Astrocyte of the spinal cord (primary cell): Measurements from ENCODE around the gene INO80C.

Experiments used
- DNase-seq: peaks from one replicate; pipeline ENCODE4 v3.0.0; 2011; ENCODE audit warnings: low read depth, low spot score
- H3K4me3 ChIP-seq: 2 replicates; pipeline ENCODE4 v1.5.1; 2011; ENCODE audit warnings: low read depth, mild to moderate bottlenecking, low read length, moderate library complexity
- in situ Hi-C: cut with HindIII; loops from 2 replicates; pipeline ENCODE4 v1.10.0; 2017; ENCODE audit warnings: low sequenced_read_pairs
- TF ChIP-seq, protein P1 (sequence below): IDR thresholded peaks from 2 replicates; pipeline ENCODE4 v1.5.1; 2012; ENCODE audit warnings: low read depth, mild to moderate bottlenecking, low read length, inconsistent platforms

INO80C gene

DNA sequence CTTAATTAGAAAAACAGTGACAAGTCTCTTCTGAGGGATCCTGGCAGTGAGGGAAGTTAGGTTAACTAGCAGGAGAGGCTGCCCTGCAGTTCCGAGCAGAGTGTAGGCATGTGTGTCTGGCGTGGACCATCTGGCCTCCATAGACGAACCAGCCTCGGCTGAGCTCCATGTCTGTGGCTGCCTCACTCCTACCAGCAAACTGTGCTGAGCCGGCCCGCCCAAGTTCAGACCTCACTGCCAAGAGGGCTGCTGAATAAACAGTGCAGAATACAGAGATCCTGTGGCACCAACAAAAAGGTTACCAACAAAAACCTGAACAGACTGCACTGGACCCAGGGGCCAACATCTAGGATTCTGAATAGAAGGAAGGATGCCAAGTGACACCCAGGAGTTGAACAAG lies 27.3 kb downstream of the INO80C start:
- TF ChIP-seq, protein P1, sequence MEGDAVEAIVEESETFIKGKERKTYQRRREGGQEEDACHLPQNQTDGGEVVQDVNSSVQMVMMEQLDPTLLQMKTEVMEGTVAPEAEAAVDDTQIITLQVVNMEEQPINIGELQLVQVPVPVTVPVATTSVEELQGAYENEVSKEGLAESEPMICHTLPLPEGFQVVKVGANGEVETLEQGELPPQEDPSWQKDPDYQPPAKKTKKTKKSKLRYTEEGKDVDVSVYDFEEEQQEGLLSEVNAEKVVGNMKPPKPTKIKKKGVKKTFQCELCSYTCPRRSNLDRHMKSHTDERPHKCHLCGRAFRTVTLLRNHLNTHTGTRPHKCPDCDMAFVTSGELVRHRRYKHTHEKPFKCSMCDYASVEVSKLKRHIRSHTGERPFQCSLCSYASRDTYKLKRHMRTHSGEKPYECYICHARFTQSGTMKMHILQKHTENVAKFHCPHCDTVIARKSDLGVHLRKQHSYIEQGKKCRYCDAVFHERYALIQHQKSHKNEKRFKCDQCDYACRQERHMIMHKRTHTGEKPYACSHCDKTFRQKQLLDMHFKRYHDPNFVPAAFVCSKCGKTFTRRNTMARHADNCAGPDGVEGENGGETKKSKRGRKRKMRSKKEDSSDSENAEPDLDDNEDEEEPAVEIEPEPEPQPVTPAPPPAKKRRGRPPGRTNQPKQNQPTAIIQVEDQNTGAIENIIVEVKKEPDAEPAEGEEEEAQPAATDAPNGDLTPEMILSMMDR = no peak
- H3K4me3 ChIP-seq = no peak overlapping the region
- in situ Hi-C loops = no loop called here
- DNase-seq = no peak

DNA sequence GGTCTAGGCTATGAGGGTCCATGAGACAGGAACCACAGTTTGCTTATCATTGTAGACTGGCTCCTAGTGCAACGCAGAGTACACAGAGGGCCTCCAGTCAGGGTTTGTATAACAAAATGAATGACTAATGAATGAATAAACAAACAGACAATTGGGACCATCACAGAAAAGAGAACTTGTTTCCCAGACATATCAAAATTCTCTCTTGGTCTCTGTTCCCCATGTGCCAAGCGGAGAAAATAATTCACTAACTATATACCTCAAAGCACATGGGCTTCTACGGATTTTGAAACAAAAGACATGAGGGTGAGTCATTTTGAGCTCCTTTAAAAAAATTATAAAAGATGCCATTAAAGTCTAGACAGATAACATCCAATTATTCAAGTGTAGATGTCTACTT lies 28.0 kb downstream of the INO80C start:
- DNase-seq = no peak
- in situ Hi-C loops = no loop called here

DNA sequence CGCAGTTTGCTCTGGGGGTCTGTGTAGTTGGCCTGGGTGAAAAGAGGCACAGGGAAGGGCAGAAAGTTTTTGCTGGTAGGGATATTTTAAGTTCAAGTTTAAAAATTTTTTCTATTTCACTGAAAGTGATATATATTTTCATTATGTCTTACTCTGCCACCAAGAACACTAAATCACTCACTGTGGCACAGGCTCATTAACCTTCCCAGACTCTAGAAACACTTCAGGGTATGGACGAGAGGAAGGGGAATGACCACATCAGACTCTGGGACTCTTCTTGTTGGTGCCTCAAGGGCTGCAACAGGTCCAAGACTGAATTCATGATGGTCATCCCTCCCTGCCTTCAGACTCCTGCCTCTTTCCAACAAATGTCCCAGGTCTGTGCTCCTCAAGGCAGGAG lies 29.0 kb downstream of the INO80C start:
- H3K4me3 ChIP-seq = no peak overlapping the region
- DNase-seq = no peak
- in situ Hi-C loops = no loop called here
- TF ChIP-seq, protein P1 = no peak

More for the DNA sequence above, 28.0 kb downstream of the INO80C start:
- no peak overlapping the region for H3K4me3 ChIP-seq
- TF ChIP-seq, protein P1 = no peak

DNA sequence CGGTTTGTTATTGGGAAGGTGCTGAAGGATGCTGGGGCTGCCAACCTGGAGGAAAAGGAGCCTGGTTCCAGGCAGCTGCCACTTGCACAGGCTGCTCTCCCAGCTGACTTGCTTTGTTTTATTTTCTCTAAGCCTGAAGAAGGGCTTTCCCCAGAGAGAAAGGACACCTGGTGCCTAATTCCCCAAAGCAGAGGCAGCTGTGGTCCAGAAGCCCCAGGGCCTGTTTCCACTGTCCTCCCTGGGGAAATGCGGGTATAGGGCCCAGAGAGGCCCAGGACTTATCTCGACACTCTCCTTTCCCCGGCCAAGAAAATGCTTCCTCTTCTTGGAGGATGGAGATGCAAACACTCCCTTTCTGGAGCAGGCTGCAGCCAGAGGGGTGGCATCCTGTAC lies 30.1 kb downstream of the INO80C start:
- TF ChIP-seq, protein P1 = no peak
- H3K4me3 ChIP-seq = no peak overlapping the region
- no peak for DNase-seq
- in situ Hi-C loops = no loop called here

DNA sequence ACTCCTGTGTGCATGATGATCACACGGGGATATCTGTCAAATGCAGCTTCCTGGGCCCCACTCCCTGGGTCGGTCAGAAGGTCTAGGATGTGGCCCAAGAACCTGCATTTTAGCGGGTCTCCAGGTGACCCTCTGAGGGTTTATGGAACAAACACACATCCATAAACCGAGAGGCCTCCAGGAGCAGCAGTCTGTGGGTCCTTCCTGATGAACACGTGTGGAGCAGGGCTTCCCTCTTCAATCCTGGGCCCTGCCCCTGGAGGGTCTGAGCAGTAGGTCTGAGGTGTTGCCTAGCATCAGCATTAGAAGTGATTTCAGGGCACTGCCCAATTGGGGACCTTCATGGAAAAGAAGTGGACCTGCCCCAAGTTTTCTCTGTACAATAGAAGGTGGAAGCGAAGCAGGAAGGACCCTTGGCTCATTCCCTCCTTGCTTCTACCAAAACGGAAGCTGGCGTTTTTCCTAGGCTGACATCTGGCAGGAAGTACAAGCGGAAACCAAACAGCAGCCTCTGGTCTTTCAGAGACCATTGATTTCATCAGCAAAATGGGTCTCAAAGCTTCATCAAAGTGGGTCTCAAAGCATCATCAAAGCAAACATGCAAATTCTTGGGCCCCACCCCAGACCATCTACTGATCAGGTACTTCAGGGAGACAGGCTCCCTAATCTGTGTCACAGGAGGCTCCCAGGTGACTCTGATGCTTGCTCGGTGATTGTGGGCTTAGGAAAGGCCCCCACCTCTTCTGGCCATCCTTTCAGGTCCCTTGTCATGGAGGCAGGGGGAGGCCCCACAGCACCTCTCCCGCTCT lies 30.7 kb downstream of the INO80C start:
- no peak overlapping the region for H3K4me3 ChIP-seq
- in situ Hi-C loops = no loop called here
- no peak for DNase-seq
- TF ChIP-seq, protein P1 = no peak

DNA sequence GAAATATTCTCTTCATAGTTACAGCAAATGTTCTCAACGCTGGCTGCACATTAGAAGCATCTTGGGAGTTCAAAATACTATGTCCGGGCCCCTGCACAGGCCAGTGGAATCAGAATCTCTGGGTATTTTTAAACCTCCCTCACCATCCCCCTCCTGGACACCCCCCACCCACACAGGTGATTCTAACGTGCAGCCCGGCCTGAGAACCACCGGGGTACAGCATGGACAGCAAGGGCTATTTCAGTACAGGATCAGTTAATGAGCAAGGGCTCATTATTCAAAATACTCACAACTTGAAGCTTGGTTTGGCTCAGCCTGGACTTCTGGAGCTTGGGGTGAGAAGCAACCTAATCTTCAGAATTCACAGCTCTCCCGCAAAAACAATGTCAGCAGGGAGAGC lies 31.4 kb downstream of the INO80C start:
- in situ Hi-C loops = no loop called here
- H3K4me3 ChIP-seq = no peak overlapping the region
- TF ChIP-seq, protein P1 = no peak
- DNase-seq = no peak
